Lower lobe of right lung (tissue), 2 donors: ENCODE measurements around the gene UBE2G1. TPM values are rescaled to one million over a fixed set of nuclear protein-coding genes. Genes with fewer than 3 reads are reported as not detected.

ENCODE experiments used
- ATAC-seq, 2 donors: fragments of 200-7000 bp; cut with Tn5 transposase; one replicate each; pipeline ENCODE4 v1.9.1; 2020 to 2022; ENCODE audit warnings: mild to moderate bottlenecking in 2 of 2, moderate library complexity in 2 of 2
- DNase-seq: peaks from one replicate; pipeline ENCODE4 v3.0.0-alpha.2; 2020
- H3K27ac ChIP-seq: fragments of 200-600 bp; one replicate; pipeline ENCODE4 v1.8.0; 2022
- H3K27me3 ChIP-seq: fragments of 200-600 bp; one replicate; pipeline ENCODE4 v1.8.0; 2022; ENCODE audit warnings: low read depth
- H3K36me3 ChIP-seq: fragments of 200-600 bp; one replicate; pipeline ENCODE4 v1.8.0; 2022; ENCODE audit warnings: mild to moderate bottlenecking
- H3K4me1 ChIP-seq: fragments of 200-600 bp; one replicate; pipeline ENCODE4 v1.8.0; 2022
- H3K4me3 ChIP-seq: fragments of 200-600 bp; one replicate; pipeline ENCODE4 v1.8.0; 2022; ENCODE audit warnings: mild to moderate bottlenecking
- H3K9me3 ChIP-seq: fragments of 200-600 bp; one replicate; pipeline ENCODE4 v1.8.0; 2022
- intact Hi-C: fragments of 100-400 bp; cut with DNase I; formaldehyde crosslinking; loops from one replicate; pipeline ENCODE4 v1.11.0; 2022
- total RNA-seq: library from RNA; stranded (reverse); fragmentation: NEBNext Ultra II Directional; extraction: Animal tissue kit (Norgen Biotek cat#: 25700); gene quantifications from one replicate; pipeline ENCODE4 v1.2.1, GENCODE V29; 2021
- TF ChIP-seq, protein P1 (sequence below): fragments of 200-600 bp; IDR thresholded peaks from one replicate; pipeline ENCODE4 v1.8.0; 2022; ENCODE audit warnings: antibody characterized with exemption, mild to moderate bottlenecking
- donor health status: DM: no; HTN: yes; CAD: no; lungs with severe emphysema.

UBE2G1 gene
- total RNA-seq, 1 donor from 2014 or later = 42.5 TPM

DNA sequence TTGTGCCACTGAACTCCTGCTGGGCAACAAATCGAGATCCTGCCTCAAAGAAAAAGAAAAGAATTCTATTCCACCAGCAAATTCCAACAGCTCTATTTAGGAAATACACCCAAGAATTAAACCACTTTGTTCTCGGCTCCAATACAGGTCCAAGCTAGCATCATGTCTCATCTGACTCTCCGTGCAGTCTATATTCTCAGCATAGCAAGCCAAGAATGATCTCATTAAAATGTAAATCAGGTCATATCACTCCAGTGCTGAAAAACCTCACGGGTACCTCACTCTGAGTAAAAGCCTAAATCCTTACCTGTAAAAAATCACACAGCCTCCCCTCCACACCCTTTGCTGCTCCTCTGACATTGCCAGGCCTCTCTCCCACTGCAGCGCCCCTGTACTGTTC is 23.9 kb downstream of the UBE2G1 start:
- no peak for DNase-seq
- H3K4me3 ChIP-seq = no peak overlapping the region
- H3K9me3 ChIP-seq = no peaks in the 10 kb centered on the region
- TF ChIP-seq, protein P1, sequence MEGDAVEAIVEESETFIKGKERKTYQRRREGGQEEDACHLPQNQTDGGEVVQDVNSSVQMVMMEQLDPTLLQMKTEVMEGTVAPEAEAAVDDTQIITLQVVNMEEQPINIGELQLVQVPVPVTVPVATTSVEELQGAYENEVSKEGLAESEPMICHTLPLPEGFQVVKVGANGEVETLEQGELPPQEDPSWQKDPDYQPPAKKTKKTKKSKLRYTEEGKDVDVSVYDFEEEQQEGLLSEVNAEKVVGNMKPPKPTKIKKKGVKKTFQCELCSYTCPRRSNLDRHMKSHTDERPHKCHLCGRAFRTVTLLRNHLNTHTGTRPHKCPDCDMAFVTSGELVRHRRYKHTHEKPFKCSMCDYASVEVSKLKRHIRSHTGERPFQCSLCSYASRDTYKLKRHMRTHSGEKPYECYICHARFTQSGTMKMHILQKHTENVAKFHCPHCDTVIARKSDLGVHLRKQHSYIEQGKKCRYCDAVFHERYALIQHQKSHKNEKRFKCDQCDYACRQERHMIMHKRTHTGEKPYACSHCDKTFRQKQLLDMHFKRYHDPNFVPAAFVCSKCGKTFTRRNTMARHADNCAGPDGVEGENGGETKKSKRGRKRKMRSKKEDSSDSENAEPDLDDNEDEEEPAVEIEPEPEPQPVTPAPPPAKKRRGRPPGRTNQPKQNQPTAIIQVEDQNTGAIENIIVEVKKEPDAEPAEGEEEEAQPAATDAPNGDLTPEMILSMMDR = no peak
- intact Hi-C loops = no loop called here
- ATAC-seq = no peak
- no peak overlapping the region for H3K27ac ChIP-seq
- no peaks in the 10 kb centered on the region for H3K27me3 ChIP-seq
- no peaks in the 10 kb centered on the region for H3K36me3 ChIP-seq
- H3K4me1 ChIP-seq = peaks cover 26% of the 10 kb centered on the region

GRCh38 chr17:4341616-4341977 is 24.9 kb downstream of the UBE2G1 start:
- peak in 1 of 2 donors; percentile 23 for ATAC-seq
- intact Hi-C loops = no loop called here
- Histone ChIP-seq H3K36me3 (no peaks in the 10 kb centered on the region), H3K9me3 (no peaks in the 10 kb centered on the region), H3K27me3 (no peaks in the 10 kb centered on the region), H3K4me1 (peaks cover 26% of the 10 kb centered on the region), H3K4me3 (no peak overlapping the region), H3K27ac (no peak overlapping the region)
- TF ChIP-seq, protein P1 = no peak
- no peak for DNase-seq

- no peaks in the 10 kb centered on the region for H3K9me3 ChIP-seq
- TF ChIP-seq, protein P1 = no peak
- H3K27me3 ChIP-seq = no peaks in the 10 kb centered on the region
- intact Hi-C loops = no loop called here
- no peak overlapping the region for H3K4me3 ChIP-seq
- peaks cover 23% of the 10 kb centered on the region for H3K4me1 ChIP-seq
- DNase-seq = no peak
- H3K27ac ChIP-seq = no peak overlapping the region
- no peaks in the 10 kb centered on the region for H3K36me3 ChIP-seq
- ATAC-seq = no peak
These were observed 25.4 kb downstream of the UBE2G1 start for GRCh38 chr17:4340914-4341615.

- Histone ChIP-seq H3K9me3 (no peaks in the 10 kb centered on the region), H3K27me3 (no peaks in the 10 kb centered on the region), H3K4me3 (no peak overlapping the region), H3K36me3 (no peaks in the 10 kb centered on the region), H3K27ac (no peak overlapping the region), H3K4me1 (peaks cover 27% of the 10 kb centered on the region)
- TF ChIP-seq, protein P1 = no peak
- intact Hi-C loops = no loop called here
- no peak for DNase-seq
- no peak for ATAC-seq
These were observed 31.5 kb downstream of the UBE2G1 start for GRCh38 chr17:4334776-4335584.

- TF ChIP-seq, protein P1 = no peak
- Histone ChIP-seq H3K4me3 (no peak overlapping the region), H3K9me3 (no peaks in the 10 kb centered on the region), H3K27ac (no peak overlapping the region), H3K36me3 (no peaks in the 10 kb centered on the region), H3K4me1 (peaks cover 29% of the 10 kb centered on the region), H3K27me3 (no peaks in the 10 kb centered on the region)
- DNase-seq (no peak), ATAC-seq (no peak)
- intact Hi-C loops = no loop called here
These were observed 32.1 kb downstream of the UBE2G1 start for GRCh38 chr17:4334332-4334731.
